Endodermal cell (in vitro differentiated cells): ENCODE measurements around the gene PLCXD1. TPM values are rescaled to one million over a fixed set of nuclear protein-coding genes. Genes with fewer than 3 reads are reported as not detected.

Experiments
- DNase-seq: peaks from one replicate; pipeline ENCODE4 v3.0.0-alpha.2; 2017
- H3K27ac ChIP-seq: 2 replicates; pipeline ENCODE4 v1.5.1; 2013; ENCODE audit warnings: mild to moderate bottlenecking, low read depth, low read length, moderate library complexity
- H3K27me3 ChIP-seq: 2 replicates; pipeline ENCODE4 v1.6.1; 2013; ENCODE audit warnings: mild to moderate bottlenecking, low read length, moderate library complexity; ENCODE audit not compliant: insufficient read depth, control insufficient read depth, poor library complexity, severe bottlenecking
- H3K36me3 ChIP-seq: 2 replicates; pipeline ENCODE4 v1.7.0; 2013; ENCODE audit warnings: mild to moderate bottlenecking, low read length, moderate library complexity; ENCODE audit not compliant: control insufficient read depth, insufficient read depth
- H3K4me1 ChIP-seq: one replicate; pipeline ENCODE4 v1.7.0; 2013; ENCODE audit warnings: low read length; ENCODE audit not compliant: control insufficient read depth, insufficient read depth
- H3K4me3 ChIP-seq: 2 replicates; pipeline ENCODE4 v1.5.1; 2013; ENCODE audit warnings: mild to moderate bottlenecking, low read length, moderate library complexity
- H3K9ac ChIP-seq: 2 replicates; pipeline ENCODE4 v1.6.1; 2013; ENCODE audit warnings: mild to moderate bottlenecking, low read length, moderate library complexity; ENCODE audit not compliant: poor library complexity, severe bottlenecking; ENCODE audit errors: extremely low read depth
- H3K9me3 ChIP-seq: 2 replicates; pipeline ENCODE4 v1.6.1; 2013; ENCODE audit warnings: mild to moderate bottlenecking, low read length, moderate library complexity; ENCODE audit not compliant: control insufficient read depth
- H3K27ac Mint-ChIP-seq: 2 replicates; pipeline ENCODE4 v1.8.0; 2020; ENCODE audit warnings: mixed read lengths
- H3K27me3 Mint-ChIP-seq: 2 replicates; pipeline ENCODE4 v1.8.0; 2021; ENCODE audit warnings: mild to moderate bottlenecking, mixed read lengths; ENCODE audit not compliant: insufficient read depth
- H3K36me3 Mint-ChIP-seq: 2 replicates; pipeline ENCODE4 v1.8.0; 2020; ENCODE audit warnings: low read depth, mixed read lengths
- H3K4me1 Mint-ChIP-seq: 2 replicates; pipeline ENCODE4 v1.8.0; 2020; ENCODE audit warnings: mixed read lengths
- H3K4me3 Mint-ChIP-seq: 2 replicates; pipeline ENCODE4 v1.8.0; 2020; ENCODE audit warnings: mild to moderate bottlenecking, moderate library complexity, mixed read lengths
- H3K9me3 Mint-ChIP-seq: 2 replicates; pipeline ENCODE4 v1.8.0; 2020; ENCODE audit warnings: mild to moderate bottlenecking, mixed read lengths
- WGBS, 2 experiments: methylation state at CpG; one replicate each; pipeline versions ENCODE4 v1.1.5 to v1.1.7; 2013; ENCODE audit warnings: missing lambda C conversion rate in 2 of 2, mixed read lengths in 1 of 2; ENCODE audit not compliant: insufficient coverage in 1 of 2, insufficient read length in 1 of 2; 5-methylcytosine and 5-hydroxymethylcytosine counted together
- total RNA-seq, 2 donors: library from RNA; stranded (reverse); fragmentation: NEBNext Ultra II Directional in 1 of 2; extraction: Animal tissue kit (Norgen Biotek cat#: 25700) in 1 of 2; gene quantifications; 2 replicates in 1 of 2; 3 replicates in 1 of 2; pipeline ENCODE4 v1.2.1, GENCODE V29; 2021
- TF ChIP-seq, protein P1 (sequence below): fragments of 200-600 bp; sonication (generic); conservative IDR thresholded peaks from 2 replicates; pipeline ENCODE4 v1.5.0; 2021; ENCODE audit warnings: antibody characterized with exemption, mild to moderate bottlenecking

Gene PLCXD1
- total RNA-seq, 2 donors from 2014 or later, result 70.3 to 96.9 TPM

DNA sequence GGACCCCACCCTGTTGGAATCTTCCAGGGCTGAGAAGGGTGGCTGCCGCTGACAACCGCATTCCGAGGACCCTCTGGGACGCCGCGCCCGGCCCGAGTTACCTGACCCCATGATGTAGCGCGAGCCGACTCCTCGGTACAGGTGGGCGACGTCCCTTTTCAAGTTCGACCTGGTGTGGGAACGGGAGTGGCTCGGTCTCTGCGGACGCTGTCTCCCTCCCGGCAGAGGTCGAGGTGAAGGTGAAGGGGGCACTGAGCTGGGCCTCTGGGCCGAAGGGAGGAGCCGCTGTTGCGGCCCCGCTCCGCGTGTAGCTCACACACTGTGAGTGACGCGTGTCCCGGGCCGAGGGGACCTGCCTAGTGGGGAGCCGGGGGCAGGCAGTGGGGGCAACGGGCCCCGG lies 32.9 kb downstream of the PLCXD1 start:
- 94 to 95% methylated on average over 17 to 34 of the region's 34 CpGs for whole genome bisulfite sequencing, 2 experiments
- no peaks in the 10 kb centered on the region for H3K27me3 Mint-ChIP-seq
- Histone ChIP-seq H3K4me3 (no peak overlapping the region), H3K27me3 (no peaks in the 10 kb centered on the region), H3K4me1 (no peaks in the 10 kb centered on the region), H3K9me3 (no peaks in the 10 kb centered on the region), H3K9ac (no peak overlapping the region), H3K27ac (no peak overlapping the region), H3K36me3 (peaks cover 45% of the 10 kb centered on the region)
- no peak overlapping the region for H3K27ac Mint-ChIP-seq
- H3K36me3 Mint-ChIP-seq, result peaks cover 31% of the 10 kb centered on the region
- no peak for DNase-seq
- TF ChIP-seq, protein P1, sequence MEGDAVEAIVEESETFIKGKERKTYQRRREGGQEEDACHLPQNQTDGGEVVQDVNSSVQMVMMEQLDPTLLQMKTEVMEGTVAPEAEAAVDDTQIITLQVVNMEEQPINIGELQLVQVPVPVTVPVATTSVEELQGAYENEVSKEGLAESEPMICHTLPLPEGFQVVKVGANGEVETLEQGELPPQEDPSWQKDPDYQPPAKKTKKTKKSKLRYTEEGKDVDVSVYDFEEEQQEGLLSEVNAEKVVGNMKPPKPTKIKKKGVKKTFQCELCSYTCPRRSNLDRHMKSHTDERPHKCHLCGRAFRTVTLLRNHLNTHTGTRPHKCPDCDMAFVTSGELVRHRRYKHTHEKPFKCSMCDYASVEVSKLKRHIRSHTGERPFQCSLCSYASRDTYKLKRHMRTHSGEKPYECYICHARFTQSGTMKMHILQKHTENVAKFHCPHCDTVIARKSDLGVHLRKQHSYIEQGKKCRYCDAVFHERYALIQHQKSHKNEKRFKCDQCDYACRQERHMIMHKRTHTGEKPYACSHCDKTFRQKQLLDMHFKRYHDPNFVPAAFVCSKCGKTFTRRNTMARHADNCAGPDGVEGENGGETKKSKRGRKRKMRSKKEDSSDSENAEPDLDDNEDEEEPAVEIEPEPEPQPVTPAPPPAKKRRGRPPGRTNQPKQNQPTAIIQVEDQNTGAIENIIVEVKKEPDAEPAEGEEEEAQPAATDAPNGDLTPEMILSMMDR, result no peak
- no peak overlapping the region for H3K4me3 Mint-ChIP-seq
- H3K4me1 Mint-ChIP-seq, result no peaks in the 10 kb centered on the region
- H3K9me3 Mint-ChIP-seq, result peaks cover 2% of the 10 kb centered on the region

DNA sequence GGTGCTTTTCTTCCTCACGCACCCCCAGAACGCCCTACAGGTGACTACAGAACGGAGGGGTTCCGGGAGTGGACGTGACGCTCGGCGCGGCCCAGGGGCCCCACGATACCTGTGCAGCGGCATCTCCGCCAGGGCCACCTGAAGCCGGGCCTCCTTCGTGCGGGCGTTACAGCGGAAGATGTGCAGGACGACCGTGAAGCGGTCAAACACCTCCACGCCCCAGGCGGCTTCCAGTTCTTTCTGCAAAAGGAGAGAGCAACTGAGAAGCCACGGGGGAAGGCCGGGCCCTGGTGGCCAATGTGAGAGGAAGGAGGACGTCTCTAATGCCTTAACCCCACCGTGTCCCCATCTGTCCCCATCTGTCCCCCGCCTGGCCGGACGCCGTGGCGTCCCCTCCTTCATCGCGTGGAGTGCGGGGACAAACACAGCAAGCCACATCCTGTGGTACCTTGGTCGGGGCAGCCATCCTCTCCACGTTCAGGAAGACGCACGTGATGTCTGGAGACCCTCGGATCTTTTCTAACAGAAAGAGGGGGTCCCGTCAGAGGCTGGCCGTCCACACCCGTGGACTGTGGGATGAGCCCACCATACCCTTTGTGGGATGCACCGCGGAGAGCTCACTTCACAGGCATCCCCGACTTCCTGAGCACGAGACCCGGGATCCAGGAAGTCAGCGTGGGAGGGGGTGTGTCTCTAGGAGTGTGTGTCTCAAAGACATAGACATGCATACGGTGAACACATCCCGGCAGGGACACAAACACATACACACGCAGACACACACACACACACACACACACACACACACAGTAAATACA lies 33.8 kb downstream of the PLCXD1 start:
- no peaks in the 10 kb centered on the region for H3K27me3 Mint-ChIP-seq
- peaks cover 2% of the 10 kb centered on the region for H3K9me3 Mint-ChIP-seq
- H3K9me3 ChIP-seq, result no peaks in the 10 kb centered on the region
- H3K4me1 ChIP-seq, result no peaks in the 10 kb centered on the region
- TF ChIP-seq, protein P1, result no peak
- peaks cover 41% of the 10 kb centered on the region for H3K36me3 ChIP-seq
- peaks cover 24% of the 10 kb centered on the region for H3K36me3 Mint-ChIP-seq
- DNase-seq, result no peak
- no peak overlapping the region for H3K9ac ChIP-seq
- no peak overlapping the region for H3K27ac ChIP-seq
- H3K4me1 Mint-ChIP-seq, result no peaks in the 10 kb centered on the region
- 94 to 95% methylated on average over 38 to 50 of the region's 51 CpGs for WGBS, 2 experiments
- H3K4me3 Mint-ChIP-seq, result no peak overlapping the region
- no peak overlapping the region for H3K27ac Mint-ChIP-seq
- no peak overlapping the region for H3K4me3 ChIP-seq
- no peaks in the 10 kb centered on the region for H3K27me3 ChIP-seq

DNA sequence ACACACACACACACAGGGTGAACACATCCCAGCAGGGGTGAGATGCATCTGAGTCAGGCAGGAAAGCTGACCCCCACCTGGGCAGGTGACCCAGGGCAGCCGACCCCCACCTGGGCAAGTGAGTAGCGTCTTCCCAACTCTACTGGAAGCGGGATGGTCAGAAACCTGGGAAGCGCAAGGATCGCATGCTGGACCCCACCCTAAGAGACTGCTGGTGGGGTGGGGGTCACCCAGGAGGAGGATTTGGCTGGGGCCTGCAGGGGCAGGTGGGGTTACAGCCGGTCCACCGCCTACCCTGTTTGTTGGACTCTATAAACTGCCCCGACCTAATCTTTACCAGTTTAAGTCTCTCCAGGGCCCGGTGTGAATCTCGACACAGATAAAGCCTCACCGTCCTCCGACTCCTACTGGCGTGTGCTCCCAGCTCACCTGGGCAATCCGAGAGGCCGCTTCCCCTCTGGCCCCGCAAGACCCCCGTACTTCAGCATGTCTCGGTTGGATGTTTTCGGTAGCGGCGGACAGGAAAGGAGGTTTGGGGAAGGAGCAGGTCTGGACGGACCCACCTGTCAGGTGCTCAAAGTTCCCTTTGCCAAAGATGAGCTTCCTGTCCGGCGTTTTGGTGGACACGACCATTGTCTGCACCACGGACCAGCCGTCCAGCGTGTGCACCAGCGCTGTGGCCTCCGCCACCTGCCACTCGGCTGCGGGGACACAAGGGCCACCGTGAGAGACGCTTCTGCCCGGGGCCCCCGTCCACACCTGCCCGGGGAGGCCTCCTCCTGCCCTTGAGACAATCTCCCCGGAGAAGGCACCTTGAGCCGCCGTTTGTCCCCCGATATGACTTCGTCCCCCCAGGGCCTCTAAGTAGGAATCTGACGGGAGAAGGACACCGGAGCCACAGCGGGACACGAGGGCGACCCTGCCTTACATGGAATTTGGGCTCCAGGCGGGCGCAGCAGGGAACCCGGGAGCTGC lies 35.5 kb downstream of the PLCXD1 start:
- TF ChIP-seq, protein P1, result no peak
- H3K9me3 ChIP-seq, result no peaks in the 10 kb centered on the region
- 96 to 98% methylated on average over 37 to 50 of the region's 50 CpGs for WGBS, 2 experiments
- H3K4me3 ChIP-seq, result no peak overlapping the region
- no peak overlapping the region for H3K9ac ChIP-seq
- no peaks in the 10 kb centered on the region for H3K4me1 ChIP-seq
- peak overlapping the region; percentile 83 for H3K4me3 Mint-ChIP-seq
- H3K9me3 Mint-ChIP-seq, result peaks cover 2% of the 10 kb centered on the region
- peaks cover 31% of the 10 kb centered on the region for H3K36me3 ChIP-seq
- peaks cover 5% of the 10 kb centered on the region for H3K4me1 Mint-ChIP-seq
- DNase-seq, result no peak
- H3K36me3 Mint-ChIP-seq, result peaks cover 20% of the 10 kb centered on the region
- H3K27ac ChIP-seq, result no peak overlapping the region
- H3K27me3 ChIP-seq, result no peaks in the 10 kb centered on the region
- H3K27me3 Mint-ChIP-seq, result no peaks in the 10 kb centered on the region
- H3K27ac Mint-ChIP-seq, result no peak overlapping the region
